WTC11 (cell line): ENCODE results near the gene MSANTD2. TPM values are rescaled to one million over a fixed set of nuclear protein-coding genes. Genes with fewer than 3 reads are reported as not detected.

Experiments used
- ATAC-seq: fragments of 200-7000 bp; cut with Tn5 transposase; 2 replicates; pipeline ENCODE4 v1.10.0; 2021; ENCODE audit warnings: mild to moderate bottlenecking, moderate library complexity
- CTCF ChIA-PET: fragments of 300-600 bp; sonication (Branson Sonifier 250); formaldehyde crosslinking; loops from one replicate; lab custom pipeline; 2021; ENCODE audit warnings: antibody characterized with exemption; lab: Charles Lee
- POLR2A ChIA-PET: fragments of 350-600 bp; sonication (Branson Sonifier 250); formaldehyde crosslinking; loops from one replicate; lab custom pipeline; 2021; ENCODE audit warnings: antibody characterized with exemption; lab: Charles Lee
- DNase-seq: peaks from one replicate; pipeline ENCODE4 v3.0.0; 2021; ENCODE audit warnings: low spot score
- H3K27ac Mint-ChIP-seq: 2 replicates; pipeline ENCODE4 v1.8.0; 2021; ENCODE audit warnings: mixed read lengths
- H3K27me3 Mint-ChIP-seq: 2 replicates; pipeline ENCODE4 v1.8.0; 2021; ENCODE audit warnings: low read depth, mild to moderate bottlenecking, moderate library complexity, mixed read lengths
- H3K36me3 Mint-ChIP-seq: 2 replicates; pipeline ENCODE4 v1.8.0; 2021; ENCODE audit warnings: mixed read lengths
- H3K4me1 Mint-ChIP-seq: 2 replicates; pipeline ENCODE4 v1.8.0; 2022; ENCODE audit warnings: mixed read lengths
- H3K4me3 Mint-ChIP-seq: 2 replicates; pipeline ENCODE4 v1.8.0; 2021; ENCODE audit warnings: mild to moderate bottlenecking, moderate library complexity, mixed read lengths
- H3K9me3 Mint-ChIP-seq: 2 replicates; pipeline ENCODE4 v1.8.0; 2021; ENCODE audit warnings: mixed read lengths
- ATF1 ChIP-seq: sonication (generic); formaldehyde crosslinking; IDR thresholded peaks from 2 replicates; pipeline ENCODE4 v1.8.1; 2023; ENCODE audit warnings: mild to moderate bottlenecking, moderate library complexity, missing genetic modification reagents
- ATF3 ChIP-seq: sonication (generic); formaldehyde crosslinking; conservative IDR thresholded peaks from 2 replicates; pipeline ENCODE4 v1.8.1; 2022; ENCODE audit warnings: mild to moderate bottlenecking, missing genetic modification reagents
- CREM ChIP-seq: sonication (generic); formaldehyde crosslinking; IDR thresholded peaks from 2 replicates; pipeline ENCODE4 v1.8.1; 2022; ENCODE audit warnings: mild to moderate bottlenecking, missing genetic modification reagents, moderate library complexity
- E2F5 ChIP-seq: sonication (generic); formaldehyde crosslinking; IDR thresholded peaks from 2 replicates; pipeline ENCODE4 v1.8.1; 2022; ENCODE audit warnings: mild to moderate bottlenecking, moderate library complexity, missing genetic modification reagents
- NR3C1 ChIP-seq: sonication (generic); formaldehyde crosslinking; conservative IDR thresholded peaks from 2 replicates; pipeline ENCODE4 v1.8.1; 2023; ENCODE audit warnings: low read depth, mild to moderate bottlenecking, missing genetic modification reagents
- SMAD3 ChIP-seq: sonication (generic); formaldehyde crosslinking; IDR thresholded peaks from 2 replicates; pipeline ENCODE4 v1.8.0; 2022; ENCODE audit warnings: missing genetic modification reagents, mild to moderate bottlenecking, borderline replicate concordance
- SP1 ChIP-seq: sonication (generic); formaldehyde crosslinking; conservative IDR thresholded peaks from 2 replicates; pipeline ENCODE4 v1.8.1; 2022; ENCODE audit warnings: missing genetic modification reagents
- TP53 ChIP-seq: sonication (generic); formaldehyde crosslinking; IDR thresholded peaks from 2 replicates; pipeline ENCODE4 v1.8.1; 2023; ENCODE audit warnings: mild to moderate bottlenecking, missing genetic modification reagents
- USF1 ChIP-seq: sonication (generic); formaldehyde crosslinking; IDR thresholded peaks from 2 replicates; pipeline ENCODE4 v1.8.0; 2022; ENCODE audit warnings: mild to moderate bottlenecking, missing genetic modification reagents
- ZNF416 ChIP-seq: fragments of 250-450 bp; sonication (Bioruptor Pico); IDR thresholded peaks from 2 replicates; pipeline ENCODE4 v1.9.0; 2021; ENCODE audit warnings: mild to moderate bottlenecking, inconsistent platforms
- ZNF425 ChIP-seq: fragments of 250-450 bp; sonication (Bioruptor Pico); conservative IDR thresholded peaks from 2 replicates; pipeline ENCODE4 v1.9.0; 2021; ENCODE audit warnings: mild to moderate bottlenecking
- total RNA-seq: library from RNA; stranded (reverse); gene quantifications from 3 replicates; pipeline ENCODE4 v1.2.3, GENCODE V29; 2021

Gene MSANTD2
- total RNA-seq, 1 experiment from 2014 or later: 17.5 TPM

GRCh38 chr11:124716591-124716990 is 83.6 kb downstream of the MSANTD2 start:
- H3K4me3 Mint-ChIP-seq: no peak overlapping the region
- no peak overlapping the region for H3K27ac Mint-ChIP-seq
- ATAC-seq: no peak

More at GRCh38 chr11:124716591-124716990, 83.6 kb downstream of the MSANTD2 start:
- TF ChIP-seq ATF3 (no peak), SP1 (no peak), CREM (no peak), ZNF425 (CRISPR knock-in tag) (no peak), SMAD3 (CRISPR knock-in tag) (no peak), ZNF416 (CRISPR knock-in tag) (no peak), NR3C1 (no peak), ATF1 (CRISPR knock-in tag) (no peak), TP53 (CRISPR knock-in tag) (no peak), USF1 (no peak), E2F5 (CRISPR knock-in tag) (no peak)
- peaks cover 92% of the 10 kb centered on the region for H3K27me3 Mint-ChIP-seq
- no peaks in the 10 kb centered on the region for H3K9me3 Mint-ChIP-seq
- CTCF ChIA-PET: interaction anchor here (0.6 to 1.8 kb wide), 3 partner anchors 29 to 1962 kb away, joined by 3 to 6 read pairs (median 3); no protein-coding TSS in a partner anchor
- POLR2A ChIA-PET: no interaction called here
- no peak for DNase-seq
- H3K36me3 Mint-ChIP-seq: no peaks in the 10 kb centered on the region
- H3K4me1 Mint-ChIP-seq: peaks cover 31% of the 10 kb centered on the region

Other genes with a start within 250 kb of the MSANTD2 start
- gene OR8A1, start 230.4 kb downstream of the MSANTD2 start, total RNA-seq: not detected in 3 replicates
- not detected in 3 replicates for gene PANX3, start 189.0 kb downstream of the MSANTD2 start, total RNA-seq
- gene TBRG1, start 177.5 kb downstream of the MSANTD2 start, total RNA-seq: 25.4 to 30.3 TPM (median 30.0 TPM) in 3 replicates
- 4.4 to 4.9 TPM (median 4.8 TPM) in 3 replicates for gene SIAE, start 126.7 kb downstream of the MSANTD2 start, total RNA-seq
- gene SPA17, start 126.5 kb downstream of the MSANTD2 start, total RNA-seq: 3.5 to 3.8 TPM (median 3.5 TPM) in 3 replicates
- 1.9 to 2.9 TPM (median 2.5 TPM) in 3 replicates for gene NRGN, start 60.5 kb downstream of the MSANTD2 start, total RNA-seq
- 0.46 to 0.79 TPM (median 0.71 TPM) in 3 replicates for gene VSIG2, start 48.2 kb downstream of the MSANTD2 start, total RNA-seq
- gene ESAM, start 38.1 kb downstream of the MSANTD2 start, total RNA-seq: 0.44 to 0.64 TPM (median 0.48 TPM) in 3 replicates
- 21.3 to 27.5 TPM (median 25.3 TPM) in 3 replicates for gene ROBO3, start 65.0 kb upstream of the MSANTD2 start, total RNA-seq
- 0.07 to 0.13 TPM (median 0.09 TPM) in 3 replicates for gene ROBO4, start 97.5 kb upstream of the MSANTD2 start, total RNA-seq
- not detected in 3 replicates for gene HEPN1, start 118.8 kb upstream of the MSANTD2 start, total RNA-seq
- not detected in 3 replicates for gene HEPACAM, start 135.6 kb upstream of the MSANTD2 start, total RNA-seq
- gene CCDC15, start 153.8 kb upstream of the MSANTD2 start, total RNA-seq: 2.1 to 2.6 TPM (median 2.4 TPM) in 3 replicates